Measurements from ENCODE around the gene ENTPD1.

The ENTPD1 gene

DNA sequence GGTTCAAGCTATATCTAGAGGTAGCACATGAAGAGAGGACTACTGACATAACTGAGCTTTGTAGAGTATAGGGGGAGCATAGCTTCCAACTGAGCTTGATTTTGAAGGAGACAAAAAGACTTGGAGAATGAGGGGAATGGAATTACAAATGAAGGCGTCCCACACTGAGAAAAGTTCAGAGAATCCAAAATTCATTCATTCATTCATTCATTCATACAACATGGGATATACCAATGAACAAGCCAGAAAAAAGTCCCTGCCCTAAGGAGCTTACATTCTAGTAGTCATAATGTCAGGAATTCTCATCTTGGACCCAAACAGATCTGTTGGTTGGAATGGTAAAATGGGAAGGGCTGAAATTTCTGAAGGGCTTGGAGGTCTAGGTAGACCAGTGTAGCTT lies 62.0 kb downstream of the ENTPD1 start:
- Histone ChIP-seq H3K9me3 (ENCODE audit: insufficient read depth, low read length, severe bottlenecking) (no peaks in the 10 kb centered on the region), H3K9ac (ENCODE audit: low read depth, low read length) (no peak overlapping the region), H2AFZ (ENCODE audit: low read depth, low read length) (no peak overlapping the region), H3K4me3 (ENCODE audit: low read depth in 1 of 2, low read length in 2 of 2) (no peak overlapping the region), H3K4me1 (ENCODE audit: insufficient read depth, low read length) (no peaks in the 10 kb centered on the region), H3K79me2 (ENCODE audit: insufficient read depth, low read length) (no peaks in the 10 kb centered on the region), H3K27me3 (ENCODE audit: insufficient read depth, low read length, poor library complexity) (peaks cover 9% of the 10 kb centered on the region), H3K4me2 (ENCODE audit: insufficient read depth, low read length) (no peak overlapping the region), H4K20me1 (ENCODE audit: insufficient read depth, low read length) (no peaks in the 10 kb centered on the region), H3K27ac (ENCODE audit: low read length) (no peak overlapping the region), H3K36me3 (ENCODE audit: insufficient read depth, low read length) (no peaks in the 10 kb centered on the region)
- TF ChIP-seq, protein P1, sequence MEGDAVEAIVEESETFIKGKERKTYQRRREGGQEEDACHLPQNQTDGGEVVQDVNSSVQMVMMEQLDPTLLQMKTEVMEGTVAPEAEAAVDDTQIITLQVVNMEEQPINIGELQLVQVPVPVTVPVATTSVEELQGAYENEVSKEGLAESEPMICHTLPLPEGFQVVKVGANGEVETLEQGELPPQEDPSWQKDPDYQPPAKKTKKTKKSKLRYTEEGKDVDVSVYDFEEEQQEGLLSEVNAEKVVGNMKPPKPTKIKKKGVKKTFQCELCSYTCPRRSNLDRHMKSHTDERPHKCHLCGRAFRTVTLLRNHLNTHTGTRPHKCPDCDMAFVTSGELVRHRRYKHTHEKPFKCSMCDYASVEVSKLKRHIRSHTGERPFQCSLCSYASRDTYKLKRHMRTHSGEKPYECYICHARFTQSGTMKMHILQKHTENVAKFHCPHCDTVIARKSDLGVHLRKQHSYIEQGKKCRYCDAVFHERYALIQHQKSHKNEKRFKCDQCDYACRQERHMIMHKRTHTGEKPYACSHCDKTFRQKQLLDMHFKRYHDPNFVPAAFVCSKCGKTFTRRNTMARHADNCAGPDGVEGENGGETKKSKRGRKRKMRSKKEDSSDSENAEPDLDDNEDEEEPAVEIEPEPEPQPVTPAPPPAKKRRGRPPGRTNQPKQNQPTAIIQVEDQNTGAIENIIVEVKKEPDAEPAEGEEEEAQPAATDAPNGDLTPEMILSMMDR (IDR thresholded peaks at IDR 0.05; ENCODE audit: borderline replicate concordance, extremely low read depth, low read length, poor library complexity, severe bottlenecking) = no peak
- TF ChIP-seq EZH2 (IDR thresholded peaks at IDR 0.05; ENCODE audit: borderline replicate concordance, low read depth, low read length, severe bottlenecking) = no peak
- no peak for ATAC-seq (ENCODE audit: insufficient read depth, low read depth)
- no peak for DNase-seq

GRCh38 chr10:95818668-95819067 lies 62.7 kb downstream of the ENTPD1 start:
- no peaks in the 10 kb centered on the region for H4K20me1 ChIP-seq (ENCODE audit: insufficient read depth, low read length)
- H3K9me3 ChIP-seq (ENCODE audit: insufficient read depth, low read length, severe bottlenecking) = no peaks in the 10 kb centered on the region
- DNase-seq (no peak), ATAC-seq (ENCODE audit: insufficient read depth, low read depth) (no peak)
- TF ChIP-seq, protein P1 (IDR thresholded peaks at IDR 0.05; ENCODE audit: borderline replicate concordance, extremely low read depth, low read length, poor library complexity, severe bottlenecking) = no peak
- TF ChIP-seq EZH2 (IDR thresholded peaks at IDR 0.05; ENCODE audit: borderline replicate concordance, low read depth, low read length, severe bottlenecking) = no peak
- H3K9ac ChIP-seq (ENCODE audit: low read depth, low read length) = no peak overlapping the region
- H3K36me3 ChIP-seq (ENCODE audit: insufficient read depth, low read length) = no peaks in the 10 kb centered on the region
- no peaks in the 10 kb centered on the region for H3K79me2 ChIP-seq (ENCODE audit: insufficient read depth, low read length)
- peaks cover 9% of the 10 kb centered on the region for H3K27me3 ChIP-seq (ENCODE audit: insufficient read depth, low read length, poor library complexity)
- H3K4me2 ChIP-seq (ENCODE audit: insufficient read depth, low read length) = no peak overlapping the region
- no peak overlapping the region for H2AFZ ChIP-seq (ENCODE audit: low read depth, low read length)
- no peak overlapping the region for H3K4me3 ChIP-seq (ENCODE audit: low read depth in 1 of 2, low read length in 2 of 2)
- H3K27ac ChIP-seq (ENCODE audit: low read length) = no peak overlapping the region
- no peaks in the 10 kb centered on the region for H3K4me1 ChIP-seq (ENCODE audit: insufficient read depth, low read length)

DNA sequence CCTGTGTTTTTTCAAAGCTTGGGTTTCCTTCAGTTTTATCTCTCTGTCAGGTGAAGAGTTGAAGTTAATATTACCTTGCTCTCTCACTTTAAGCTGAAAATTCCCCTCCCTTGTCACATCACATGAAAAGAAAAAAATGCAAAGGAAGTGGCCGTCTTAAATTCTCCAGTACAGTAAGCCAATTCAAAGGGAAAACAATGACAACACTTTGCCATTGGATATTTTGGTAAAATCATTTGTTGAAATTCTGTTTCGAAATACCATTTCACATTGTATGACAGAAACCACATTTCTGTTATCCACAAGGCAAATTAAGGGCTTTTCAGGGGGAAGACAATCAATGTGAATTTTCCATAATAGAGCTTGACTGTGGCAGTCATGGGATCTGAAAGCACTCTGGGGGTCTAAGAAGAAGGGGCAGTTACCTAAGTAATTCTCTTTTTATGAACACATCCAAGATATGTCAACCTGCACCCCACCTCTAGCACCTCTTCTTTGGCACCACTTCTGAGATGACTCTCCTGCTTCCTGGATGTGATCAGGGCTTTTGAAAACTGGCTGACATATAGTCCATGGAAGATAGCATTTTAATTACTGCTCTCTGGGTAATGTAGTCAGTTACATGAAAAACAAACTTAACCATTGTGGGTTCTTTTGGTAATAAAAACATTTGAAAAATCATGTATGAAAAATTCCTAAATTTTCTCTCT lies 63.8 kb downstream of the ENTPD1 start:
- no peak overlapping the region for H3K4me3 ChIP-seq (ENCODE audit: low read depth in 1 of 2, low read length in 2 of 2)
- H3K4me1 ChIP-seq (ENCODE audit: insufficient read depth, low read length) = no peaks in the 10 kb centered on the region
- TF ChIP-seq EZH2 (IDR thresholded peaks at IDR 0.05; ENCODE audit: borderline replicate concordance, low read depth, low read length, severe bottlenecking) = no peak
- TF ChIP-seq, protein P1 (IDR thresholded peaks at IDR 0.05; ENCODE audit: borderline replicate concordance, extremely low read depth, low read length, poor library complexity, severe bottlenecking) = no peak
- no peak overlapping the region for H3K9ac ChIP-seq (ENCODE audit: low read depth, low read length)
- no peak overlapping the region for H3K27ac ChIP-seq (ENCODE audit: low read length)
- H3K36me3 ChIP-seq (ENCODE audit: insufficient read depth, low read length) = no peaks in the 10 kb centered on the region
- DNase-seq (no peak), ATAC-seq (ENCODE audit: insufficient read depth, low read depth) (no peak)
- H4K20me1 ChIP-seq (ENCODE audit: insufficient read depth, low read length) = no peaks in the 10 kb centered on the region
- H2AFZ ChIP-seq (ENCODE audit: low read depth, low read length) = no peak overlapping the region
- H3K4me2 ChIP-seq (ENCODE audit: insufficient read depth, low read length) = no peak overlapping the region
- H3K79me2 ChIP-seq (ENCODE audit: insufficient read depth, low read length) = no peaks in the 10 kb centered on the region
- peaks cover 9% of the 10 kb centered on the region for H3K27me3 ChIP-seq (ENCODE audit: insufficient read depth, low read length, poor library complexity)
- no peaks in the 10 kb centered on the region for H3K9me3 ChIP-seq (ENCODE audit: insufficient read depth, low read length, severe bottlenecking)
